GM10266 (cell line): Measurements from ENCODE around the gene RDM1.
A peak's percentile ranks its signal among the peaks of the same experiment; 100 is the strongest.

ENCODE experiments used
- DNase-seq: peaks from one replicate; pipeline ENCODE4 v3.0.0; 2012; ENCODE audit errors: extremely low spot score
- TF ChIP-seq, protein P1 (sequence below): IDR thresholded peaks from 2 replicates; pipeline ENCODE4 v1.5.1; 2012; ENCODE audit warnings: mild to moderate bottlenecking, low read depth; ENCODE audit not compliant: control insufficient read depth, insufficient read depth; ENCODE audit errors: missing control alignments

Gene RDM1

DNA sequence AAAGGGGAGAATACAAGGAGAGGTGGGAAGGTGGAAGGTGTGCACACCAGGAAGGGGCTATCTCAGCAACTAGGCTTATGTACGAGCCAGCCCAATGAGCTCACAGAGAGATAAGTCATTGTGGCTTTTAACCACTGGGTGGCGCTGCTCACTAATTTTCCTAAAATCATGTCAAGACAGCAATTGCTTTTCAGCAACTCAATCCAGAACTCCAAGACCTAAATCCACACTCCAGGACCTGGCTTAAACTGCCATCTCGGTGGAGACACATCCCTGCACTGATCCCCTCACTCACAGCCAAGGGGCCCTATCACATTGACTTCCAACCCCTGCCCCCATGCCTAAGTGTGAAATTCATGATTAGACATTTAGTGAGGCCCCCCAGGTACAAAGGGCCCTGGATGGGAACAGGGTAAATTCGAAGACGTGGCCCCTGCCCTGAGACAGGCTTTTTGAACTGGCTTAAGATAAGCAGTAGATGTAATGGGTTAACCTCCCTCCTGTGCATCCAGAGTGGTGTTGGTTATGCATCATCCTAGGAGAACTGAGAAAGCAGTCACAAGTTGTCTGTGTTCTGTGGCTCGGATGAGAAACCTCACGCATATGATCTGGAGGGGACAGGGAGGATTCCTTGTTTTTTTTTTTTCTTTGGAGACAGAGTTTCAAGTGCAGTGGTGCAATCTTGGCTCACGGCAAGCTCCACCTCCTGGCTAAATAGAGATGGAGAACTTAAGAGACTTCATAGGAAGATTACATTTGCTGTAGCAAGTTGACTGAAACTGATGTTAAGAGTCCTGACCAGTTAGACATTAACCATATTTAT lies 39.2 kb upstream of the RDM1 start:
- TF ChIP-seq, protein P1, sequence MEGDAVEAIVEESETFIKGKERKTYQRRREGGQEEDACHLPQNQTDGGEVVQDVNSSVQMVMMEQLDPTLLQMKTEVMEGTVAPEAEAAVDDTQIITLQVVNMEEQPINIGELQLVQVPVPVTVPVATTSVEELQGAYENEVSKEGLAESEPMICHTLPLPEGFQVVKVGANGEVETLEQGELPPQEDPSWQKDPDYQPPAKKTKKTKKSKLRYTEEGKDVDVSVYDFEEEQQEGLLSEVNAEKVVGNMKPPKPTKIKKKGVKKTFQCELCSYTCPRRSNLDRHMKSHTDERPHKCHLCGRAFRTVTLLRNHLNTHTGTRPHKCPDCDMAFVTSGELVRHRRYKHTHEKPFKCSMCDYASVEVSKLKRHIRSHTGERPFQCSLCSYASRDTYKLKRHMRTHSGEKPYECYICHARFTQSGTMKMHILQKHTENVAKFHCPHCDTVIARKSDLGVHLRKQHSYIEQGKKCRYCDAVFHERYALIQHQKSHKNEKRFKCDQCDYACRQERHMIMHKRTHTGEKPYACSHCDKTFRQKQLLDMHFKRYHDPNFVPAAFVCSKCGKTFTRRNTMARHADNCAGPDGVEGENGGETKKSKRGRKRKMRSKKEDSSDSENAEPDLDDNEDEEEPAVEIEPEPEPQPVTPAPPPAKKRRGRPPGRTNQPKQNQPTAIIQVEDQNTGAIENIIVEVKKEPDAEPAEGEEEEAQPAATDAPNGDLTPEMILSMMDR: peak; percentile 76
- DNase-seq: peak; percentile 60

DNA sequence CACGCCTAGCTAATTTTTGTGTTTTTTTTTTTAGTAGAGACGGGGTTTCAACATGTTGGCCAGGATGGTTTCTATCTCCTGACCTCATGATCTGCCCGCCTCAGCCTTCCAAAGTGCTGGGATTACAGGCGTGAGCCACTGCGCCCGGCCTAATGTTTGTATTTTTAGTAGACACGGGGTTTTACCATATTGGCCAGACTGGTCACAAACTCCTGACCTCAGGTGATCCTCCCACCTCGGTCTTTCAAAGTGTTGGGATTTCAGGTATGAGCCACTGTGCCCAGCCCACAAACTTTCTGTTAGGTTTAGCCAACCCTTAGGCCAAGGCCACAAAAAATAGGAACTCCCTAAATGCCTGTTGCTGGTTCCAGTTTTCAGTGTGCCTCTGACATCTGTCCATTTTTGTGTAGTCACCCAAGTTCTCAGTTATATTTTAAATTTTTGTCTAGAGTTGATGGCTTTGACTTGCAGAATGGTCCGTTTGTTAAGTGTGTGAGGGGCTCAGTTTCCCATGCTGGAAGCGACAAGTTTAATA lies 38.0 kb upstream of the RDM1 start:
- DNase-seq: no peak
- TF ChIP-seq, protein P1: no peak

DNA sequence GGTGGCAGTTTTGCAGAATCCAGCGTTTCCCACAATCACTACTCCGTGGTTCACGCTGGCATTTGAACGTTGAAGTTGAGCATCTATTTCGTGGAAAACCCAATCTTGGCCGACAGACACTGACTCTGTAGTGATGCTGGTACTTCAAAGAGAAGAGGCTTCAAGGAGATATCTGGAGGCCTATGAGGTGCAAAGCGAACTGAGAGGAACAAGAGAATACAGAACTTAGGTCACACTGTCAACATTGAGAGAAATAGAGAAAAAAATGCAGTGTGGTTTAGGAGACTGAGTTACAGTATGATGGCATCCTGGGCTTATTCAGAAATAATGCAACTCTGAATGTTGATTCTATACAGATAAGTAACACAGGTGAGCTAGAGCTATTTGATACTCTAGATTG lies 34.7 kb upstream of the RDM1 start:
- DNase-seq: no peak
- TF ChIP-seq, protein P1: no peak

DNA sequence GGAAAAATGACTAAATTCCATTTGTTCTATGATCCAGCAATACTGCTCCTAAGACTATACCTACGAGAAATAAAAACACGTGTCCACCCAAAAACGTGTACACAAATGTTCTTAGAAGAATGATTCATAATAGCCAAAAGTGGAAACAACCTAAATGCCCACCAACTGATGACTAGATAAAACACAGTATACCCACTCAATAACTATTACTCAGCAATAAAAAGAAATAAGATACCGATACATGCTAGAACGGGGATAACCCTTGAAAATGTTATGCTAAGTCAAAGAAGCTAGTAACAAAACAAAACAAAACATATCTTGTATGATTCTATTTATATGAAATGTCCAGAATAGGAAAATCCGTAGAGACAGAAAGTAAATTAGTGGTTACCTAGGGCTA lies 33.1 kb upstream of the RDM1 start:
- TF ChIP-seq, protein P1: no peak
- DNase-seq: no peak

DNA sequence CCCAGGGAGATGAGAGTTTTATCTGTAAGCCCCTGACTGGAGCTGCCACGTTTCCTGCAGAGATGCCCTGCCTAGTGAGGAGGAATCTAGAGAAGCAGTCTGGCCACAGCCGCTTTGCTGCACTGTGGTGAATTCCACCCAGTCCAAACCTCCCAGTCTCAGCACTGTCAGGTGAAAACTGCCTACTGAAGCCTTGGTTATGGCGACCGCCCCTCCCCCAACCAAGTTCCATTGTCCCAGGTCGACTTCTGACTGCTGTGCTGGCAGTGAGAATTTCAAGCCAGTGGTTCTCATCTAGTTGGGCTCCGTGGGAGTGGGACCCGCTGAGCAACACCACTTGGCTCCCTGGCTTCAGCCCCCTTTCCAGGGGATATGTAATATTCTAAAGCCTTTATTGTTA lies 23.1 kb upstream of the RDM1 start:
- TF ChIP-seq, protein P1: no peak

DNA sequence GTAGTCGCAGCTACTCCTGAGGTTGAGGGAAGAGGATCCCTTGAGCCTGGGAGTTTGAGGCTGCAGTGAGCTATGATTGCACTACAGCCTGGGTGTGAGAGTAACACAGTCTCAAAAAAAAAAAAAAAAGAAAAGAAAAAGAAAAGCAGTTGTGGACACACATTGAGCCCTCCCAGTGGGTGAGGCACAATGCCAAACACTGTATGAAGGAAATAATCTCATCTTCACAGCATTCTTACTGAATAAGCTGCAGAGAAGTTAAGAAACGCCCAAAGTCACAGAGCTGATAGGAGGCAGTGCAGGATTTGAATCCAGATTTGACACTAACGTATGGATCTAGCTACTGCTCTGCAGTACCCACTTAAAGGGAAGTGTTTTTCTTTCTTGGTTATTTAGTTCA lies 18.8 kb upstream of the RDM1 start:
- TF ChIP-seq, protein P1: no peak
- DNase-seq: no peak

More for the DNA sequence above, 23.1 kb upstream of the RDM1 start:
- no peak for DNase-seq

DNA sequence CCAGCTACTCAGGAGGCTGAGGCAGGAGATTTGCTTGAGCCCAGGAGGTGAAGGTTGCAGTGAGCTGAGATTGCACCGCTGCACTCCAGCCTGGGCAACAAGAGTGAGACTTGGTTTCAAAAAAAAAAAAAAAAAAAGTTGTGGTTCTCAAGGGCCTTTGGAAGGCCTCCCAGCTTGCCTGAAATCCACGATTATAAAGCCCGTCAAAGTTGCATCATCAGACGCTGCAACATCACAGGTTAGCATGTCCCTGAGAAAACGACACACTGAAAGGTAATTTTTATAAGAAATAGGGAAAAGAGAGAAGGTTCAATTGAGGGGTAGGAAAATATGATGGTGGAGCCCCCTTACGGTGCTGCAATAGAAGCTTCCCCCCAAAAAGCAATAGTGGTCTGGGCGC lies 17.5 kb upstream of the RDM1 start:
- no peak for DNase-seq
- TF ChIP-seq, protein P1: no peak
